Measurements from ENCODE around the gene PHB1. TPM values are rescaled to one million over a fixed set of nuclear protein-coding genes. Genes with fewer than 3 reads are reported as not detected.

The PHB1 gene
- total RNA-seq, 2 experiments from 2014 or later: 24.2 to 31.6 TPM

- Mint-ChIP-seq H3K27me3 (no peaks in the 10 kb centered on the region), H3K9me3 (no peaks in the 10 kb centered on the region), H3K4me1 (ENCODE audit: low read depth) (no peaks in the 10 kb centered on the region), H3K4me3 (no peak overlapping the region), H3K27ac (no peak overlapping the region), H3K36me3 (ENCODE audit: low read depth) (no peaks in the 10 kb centered on the region)
- DNase-seq: no peak
- ChIA-PET CTCF (interaction anchor here (1.3 to 1.8 kb wide), 2 partner anchors 9 to 13 kb away, joined by 3 to 4 read pairs; no protein-coding TSS in a partner anchor), POLR2A (no interaction called here)
- ATAC-seq (ENCODE audit: poor library complexity): no peak
- no peaks in the 10 kb centered on the region for H3K9me3 ChIP-seq (ENCODE audit: control insufficient read depth in 1 of 2, insufficient read depth in 1 of 2, low read length in 2 of 2)
- no peaks in the 10 kb centered on the region for H3K36me3 ChIP-seq (ENCODE audit: insufficient read depth, low read length)
- intact Hi-C loops (cut with DNase I, micrococcal nuclease): no loop called here
- no peaks in the 10 kb centered on the region for H3K27me3 ChIP-seq (ENCODE audit: control insufficient read depth in 1 of 2, insufficient read depth in 2 of 2, low read length in 2 of 2)
- no peak for TF ChIP-seq CTCF (IDR thresholded peaks at IDR 0.05)
- H3K27ac ChIP-seq (ENCODE audit: low read depth in 1 of 2, low read length in 2 of 2): no peak overlapping the region
- no peak overlapping the region for H3K4me3 ChIP-seq (ENCODE audit: low read length)
- H3K4me1 ChIP-seq (ENCODE audit: insufficient read depth, low read length): no peaks in the 10 kb centered on the region
Measured at GRCh38 chr17:49381793-49382192, 32.9 kb downstream of the PHB1 start.

GRCh38 chr17:49381033-49381432 lies 33.6 kb downstream of the PHB1 start:
- Histone ChIP-seq H3K9me3 (ENCODE audit: control insufficient read depth in 1 of 2, insufficient read depth in 1 of 2, low read length in 2 of 2) (no peaks in the 10 kb centered on the region), H3K27ac (ENCODE audit: low read depth in 1 of 2, low read length in 2 of 2) (no peak overlapping the region), H3K27me3 (ENCODE audit: control insufficient read depth in 1 of 2, insufficient read depth in 2 of 2, low read length in 2 of 2) (no peaks in the 10 kb centered on the region), H3K4me3 (ENCODE audit: low read length) (no peak overlapping the region), H3K4me1 (ENCODE audit: insufficient read depth, low read length) (no peaks in the 10 kb centered on the region), H3K36me3 (ENCODE audit: insufficient read depth, low read length) (no peaks in the 10 kb centered on the region)
- Mint-ChIP-seq H3K27ac (no peak overlapping the region), H3K36me3 (ENCODE audit: low read depth) (no peaks in the 10 kb centered on the region), H3K4me3 (no peak overlapping the region), H3K4me1 (ENCODE audit: low read depth) (no peaks in the 10 kb centered on the region), H3K9me3 (no peaks in the 10 kb centered on the region), H3K27me3 (no peaks in the 10 kb centered on the region)
- intact Hi-C loops (cut with DNase I, micrococcal nuclease): no loop called here
- no peak for DNase-seq
- no peak for ATAC-seq (ENCODE audit: poor library complexity)
- POLR2A ChIA-PET: no interaction called here
- CTCF ChIA-PET: interaction anchor here (1.3 to 1.8 kb wide), 2 partner anchors 10 to 13 kb away, joined by 3 to 4 read pairs; no protein-coding TSS in a partner anchor
- no peak for TF ChIP-seq CTCF (IDR thresholded peaks at IDR 0.05)

GRCh38 chr17:49379926-49380325 lies 34.8 kb downstream of the PHB1 start:
- no peak for DNase-seq
- Mint-ChIP-seq H3K27ac (no peak overlapping the region), H3K36me3 (ENCODE audit: low read depth) (no peaks in the 10 kb centered on the region), H3K4me1 (ENCODE audit: low read depth) (no peaks in the 10 kb centered on the region), H3K27me3 (no peaks in the 10 kb centered on the region), H3K4me3 (no peak overlapping the region), H3K9me3 (no peaks in the 10 kb centered on the region)
- no peak for ATAC-seq (ENCODE audit: poor library complexity)
- H3K27ac ChIP-seq (ENCODE audit: low read depth in 1 of 2, low read length in 2 of 2): no peak overlapping the region
- intact Hi-C loops (cut with DNase I, micrococcal nuclease): no loop called here
- H3K27me3 ChIP-seq (ENCODE audit: control insufficient read depth in 1 of 2, insufficient read depth in 2 of 2, low read length in 2 of 2): no peaks in the 10 kb centered on the region
- CTCF ChIA-PET: no interaction called here
- H3K4me1 ChIP-seq (ENCODE audit: insufficient read depth, low read length): no peaks in the 10 kb centered on the region
- no peak for TF ChIP-seq CTCF (IDR thresholded peaks at IDR 0.05)
- POLR2A ChIA-PET: no interaction called here
- H3K36me3 ChIP-seq (ENCODE audit: insufficient read depth, low read length): no peaks in the 10 kb centered on the region
- H3K4me3 ChIP-seq (ENCODE audit: low read length): no peak overlapping the region
- no peaks in the 10 kb centered on the region for H3K9me3 ChIP-seq (ENCODE audit: control insufficient read depth in 1 of 2, insufficient read depth in 1 of 2, low read length in 2 of 2)
